NCI-H1105 (cell line): ENCODE measurements around the gene TSFM.

ENCODE experiments used
- DNase-seq: peaks from one replicate; lab custom pipeline; 2025; lab: John Stamatoyannopoulos, UW

TSFM gene

DNA sequence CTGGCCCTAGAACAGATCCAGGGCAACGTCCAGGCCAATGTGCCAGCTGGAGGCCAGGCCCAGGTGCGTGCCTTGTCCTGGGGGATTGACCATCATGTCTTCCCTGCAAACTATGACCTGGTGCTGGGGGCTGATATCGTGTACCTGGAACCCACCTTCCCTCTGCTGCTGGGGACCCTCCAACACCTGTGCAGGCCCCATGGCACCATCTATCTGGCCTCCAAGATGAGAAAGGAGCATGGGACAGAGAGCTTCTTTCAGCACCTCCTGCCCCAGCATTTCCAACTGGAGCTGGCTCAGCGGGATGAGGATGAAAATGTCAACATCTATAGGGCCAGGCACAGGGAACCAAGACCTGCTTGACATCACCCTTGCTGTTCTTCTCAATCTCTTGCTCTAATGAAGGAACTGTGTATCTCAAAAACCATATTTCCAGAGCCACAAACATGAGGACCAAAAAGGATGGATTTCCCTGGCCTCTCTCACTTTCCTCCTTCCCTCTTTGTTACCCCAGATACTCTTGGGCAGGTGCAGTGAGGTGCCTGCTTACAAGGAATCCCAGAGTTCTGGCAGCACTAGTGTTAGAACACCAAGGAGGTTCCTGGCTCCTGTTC, 2.2 kb upstream of the TSFM start:
- no peak for DNase-seq

DNA sequence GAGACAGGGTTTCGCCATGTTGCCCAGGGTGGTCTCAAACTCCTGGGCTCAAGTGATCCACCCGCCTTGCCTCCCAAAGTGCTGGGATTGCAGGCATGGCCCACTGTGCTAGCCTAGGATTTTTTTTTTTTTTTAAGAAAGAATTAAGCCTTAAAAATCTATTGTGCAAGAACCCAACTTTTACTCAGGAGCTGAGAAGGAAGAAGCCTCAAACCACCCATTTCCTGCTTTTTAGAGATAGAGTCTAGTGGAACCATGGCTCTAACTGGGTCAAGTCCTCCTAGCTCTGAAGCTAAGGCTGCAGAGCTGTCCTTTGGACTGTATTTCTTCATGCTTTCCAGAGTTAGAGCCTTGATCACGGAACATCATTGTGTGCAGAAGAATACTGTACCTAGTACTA, 1.3 kb upstream of the TSFM start:
- DNase-seq: no peak

DNA sequence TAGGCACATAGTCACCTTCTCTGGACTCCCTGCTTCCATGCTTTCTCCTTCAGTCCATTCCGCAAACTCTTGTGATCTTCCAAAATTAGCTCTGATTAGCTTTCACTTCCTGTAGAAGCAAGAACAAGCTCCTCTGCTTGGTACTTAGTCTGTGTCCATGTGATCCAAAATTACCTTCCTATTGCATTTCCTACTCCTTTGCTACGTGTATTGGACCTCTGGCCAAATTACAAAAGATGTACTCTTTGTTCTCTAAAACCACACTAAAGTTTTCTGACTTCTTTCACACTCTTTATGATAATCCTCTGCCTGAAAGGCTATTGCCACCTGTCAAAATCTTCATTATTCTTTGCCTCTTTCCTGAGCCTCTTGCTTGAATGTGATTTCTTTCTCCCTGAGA, 786 bp upstream of the TSFM start:
- DNase-seq: no peak

GRCh38 chr12:57782243-57782607, 362 bp upstream of the TSFM start:
- no peak for DNase-seq

GRCh38 chr12:57783466-57783801, 847 bp downstream of the TSFM start:
- no peak for DNase-seq

DNA sequence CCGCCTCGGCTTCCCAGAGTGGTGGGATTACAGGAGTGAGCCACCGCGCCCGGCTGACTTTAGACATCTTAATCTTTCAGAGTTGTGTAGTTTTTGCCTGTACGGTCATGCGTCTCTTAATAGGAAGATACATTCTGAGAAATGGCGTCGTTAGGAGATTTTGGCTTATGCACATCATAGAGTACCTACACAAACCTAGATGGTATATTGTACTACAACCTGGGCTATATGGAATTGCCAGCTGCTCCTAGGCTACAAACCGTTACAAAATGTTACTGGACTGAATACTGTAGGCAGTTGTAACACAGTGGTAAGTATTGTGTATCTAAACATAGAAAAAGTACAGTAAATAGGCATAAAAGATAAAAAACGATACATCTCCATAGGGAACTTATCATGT, 1.3 kb downstream of the TSFM start:
- DNase-seq: no peak

- no peak for DNase-seq
Observed at GRCh38 chr12:57793920-57794319, 11.3 kb downstream of the TSFM start.

- DNase-seq: no peak
Observed at GRCh38 chr12:57795354-57795753, 12.8 kb downstream of the TSFM start.

DNA sequence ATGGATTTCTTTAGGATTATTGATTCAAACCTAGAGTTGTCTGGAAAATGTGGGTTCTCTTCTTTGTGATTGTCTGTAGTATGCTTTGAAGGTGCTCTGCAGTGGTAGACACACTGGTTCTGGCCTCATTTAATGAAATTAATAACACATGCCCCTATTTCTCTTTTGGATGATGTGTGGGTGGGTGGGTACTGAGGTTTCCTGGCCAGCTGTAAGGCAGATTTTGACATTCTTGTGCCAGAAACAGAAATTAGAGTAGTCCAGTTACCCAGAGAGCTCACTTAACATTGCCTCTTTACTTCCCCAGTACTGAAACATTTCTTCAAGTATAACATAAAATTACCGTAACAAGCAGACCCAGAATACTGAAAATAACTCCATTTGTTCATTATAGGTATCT, 14.4 kb downstream of the TSFM start:
- no peak for DNase-seq

GRCh38 chr12:57797933-57798332, 15.3 kb downstream of the TSFM start:
- no peak for DNase-seq

DNA sequence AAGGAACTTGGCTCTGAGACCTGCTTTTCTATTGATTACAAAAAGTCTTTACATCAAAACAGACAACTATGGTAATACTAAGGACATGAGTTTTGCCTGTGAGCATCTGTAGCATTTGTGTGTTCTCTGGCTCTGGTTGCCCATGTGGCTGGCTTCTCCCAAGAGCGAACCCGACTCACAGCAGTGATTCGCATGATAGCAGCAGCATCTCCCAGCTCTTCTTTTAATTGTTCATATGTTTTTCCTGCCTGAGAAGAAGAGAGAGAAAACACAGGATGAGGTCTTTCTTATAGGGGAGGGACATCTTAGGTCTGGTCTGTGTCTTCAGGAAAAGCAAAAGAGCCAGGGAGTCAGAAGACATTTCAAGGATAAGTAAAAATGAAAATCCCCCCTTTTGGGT, 18.4 kb downstream of the TSFM start:
- DNase-seq: no peak

DNA sequence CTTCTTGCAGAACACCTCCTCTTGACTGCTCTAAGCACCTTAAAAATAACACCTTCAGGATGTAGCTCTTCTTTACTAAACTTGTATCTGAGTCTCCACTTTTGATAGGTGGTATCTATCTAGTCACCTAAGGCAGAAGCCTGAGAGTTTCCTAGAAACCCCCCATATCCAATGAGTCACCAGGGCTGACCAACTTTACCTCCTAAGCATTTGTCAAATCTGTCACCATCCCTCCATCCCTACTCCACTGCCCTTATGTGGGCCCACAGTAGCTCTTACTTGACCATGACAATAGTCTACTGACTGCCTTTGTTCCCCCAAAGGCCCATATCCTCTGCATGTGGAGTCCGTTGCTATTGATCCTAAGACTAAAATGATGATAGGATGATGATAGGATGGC, 20.0 kb downstream of the TSFM start:
- no peak for DNase-seq

DNA sequence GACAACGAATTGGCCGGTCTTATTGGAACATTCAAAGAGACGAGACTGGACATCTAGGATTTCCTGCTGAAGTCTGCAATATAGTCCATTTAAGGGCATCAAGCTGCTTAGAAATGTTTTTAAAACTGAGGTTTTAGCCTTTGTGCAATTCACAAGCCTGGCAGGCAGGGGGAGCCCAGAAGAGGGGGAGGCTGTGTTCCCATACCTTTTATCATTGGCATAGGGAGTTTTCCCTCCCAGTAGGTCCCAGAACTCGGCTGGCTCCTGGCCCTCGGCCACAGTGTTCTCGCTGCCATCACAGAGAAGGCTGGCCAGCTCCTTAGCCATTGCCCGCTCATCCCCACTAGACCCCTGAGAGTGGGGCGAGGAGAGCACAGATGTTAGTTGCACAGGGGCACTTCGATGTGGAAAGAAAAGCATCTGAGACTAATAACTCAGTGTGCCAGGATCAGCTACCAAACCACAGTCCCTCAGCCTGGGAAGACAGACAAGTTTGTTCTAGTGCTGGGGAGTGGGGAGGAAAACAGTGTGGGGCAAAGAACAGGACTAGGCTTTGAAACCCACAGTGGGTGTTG, 20.8 kb downstream of the TSFM start:
- peak; percentile 2 for DNase-seq

- no peak for DNase-seq
Observed at GRCh38 chr12:57806677-57807076, 24.1 kb downstream of the TSFM start.

DNA sequence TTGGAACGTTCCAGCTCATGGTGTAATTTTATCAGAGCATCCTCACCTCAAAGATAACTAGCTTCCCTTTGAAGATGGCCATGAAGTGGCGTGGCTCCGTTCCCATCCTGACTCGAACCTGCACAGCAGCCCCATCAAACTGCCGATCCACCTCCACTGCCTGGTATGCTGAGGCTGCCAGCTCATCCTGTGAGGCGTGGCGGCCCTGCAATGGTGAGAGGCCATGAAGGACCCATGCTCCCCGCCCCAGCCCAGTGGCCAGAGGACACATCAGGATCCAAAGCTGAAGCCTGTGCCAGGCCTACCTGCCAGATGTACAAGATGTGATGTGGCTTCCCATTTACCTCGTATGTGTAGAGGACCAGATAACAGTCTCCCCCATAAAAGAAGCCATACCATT, 24.7 kb downstream of the TSFM start:
- no peak for DNase-seq

DNA sequence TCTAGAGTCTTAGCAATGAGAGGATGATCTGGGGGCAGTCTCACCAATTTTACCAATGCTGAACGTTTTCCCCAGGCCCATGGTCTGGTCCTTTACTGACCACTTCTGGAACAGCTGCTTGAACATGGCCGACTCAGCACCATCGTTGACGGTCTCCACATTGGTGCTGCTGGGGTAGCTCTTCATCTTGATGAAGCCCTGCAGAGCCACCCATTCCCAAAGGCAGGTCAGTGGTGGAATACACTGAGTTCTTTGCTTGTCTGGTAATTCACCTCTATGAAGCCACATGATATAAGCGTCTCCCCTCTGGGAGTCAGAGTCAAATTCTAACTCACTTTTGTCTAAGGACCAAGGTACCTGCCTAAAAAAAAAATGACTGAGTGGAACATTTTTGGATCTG, 25.8 kb downstream of the TSFM start:
- DNase-seq: no peak

DNA sequence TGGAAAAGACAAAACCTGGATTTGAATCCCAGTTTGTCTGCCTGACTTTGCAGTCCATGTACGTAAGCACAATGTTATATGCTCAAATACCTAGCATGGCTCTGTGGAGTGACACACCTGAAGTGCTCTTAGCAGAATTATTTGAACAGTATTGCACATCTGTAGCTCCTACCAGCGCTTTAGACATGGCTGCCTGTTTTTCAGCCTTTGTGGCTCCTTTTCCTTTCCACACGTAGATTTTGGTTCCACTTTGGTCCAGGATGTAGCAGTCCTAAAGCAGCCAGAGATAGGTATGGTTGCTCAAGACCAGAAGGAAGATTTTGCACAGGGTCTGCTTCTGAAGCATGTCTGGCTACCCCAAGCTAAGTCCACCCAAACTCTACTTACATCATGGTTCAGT, 26.8 kb downstream of the TSFM start:
- DNase-seq: no peak

DNA sequence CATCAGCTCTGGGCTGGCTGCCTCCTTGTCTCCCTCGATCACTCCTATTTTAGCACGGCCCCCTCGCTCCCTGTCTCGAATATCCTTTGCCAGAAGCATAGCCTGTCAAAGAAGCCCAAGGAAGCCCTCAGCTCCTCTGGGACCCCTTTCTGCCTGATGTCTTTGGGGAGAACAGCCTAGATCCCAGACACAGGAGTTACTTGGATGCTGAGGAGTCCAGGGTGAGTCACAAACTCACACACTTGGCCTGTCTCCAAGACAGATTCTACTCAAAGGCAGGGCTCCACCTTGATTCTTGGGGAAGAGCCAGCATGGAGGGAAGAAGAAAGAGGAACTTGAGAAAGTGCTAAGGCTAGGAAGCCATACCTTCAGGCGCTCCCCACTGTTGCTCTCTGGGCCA, 27.9 kb downstream of the TSFM start:
- DNase-seq: no peak

DNA sequence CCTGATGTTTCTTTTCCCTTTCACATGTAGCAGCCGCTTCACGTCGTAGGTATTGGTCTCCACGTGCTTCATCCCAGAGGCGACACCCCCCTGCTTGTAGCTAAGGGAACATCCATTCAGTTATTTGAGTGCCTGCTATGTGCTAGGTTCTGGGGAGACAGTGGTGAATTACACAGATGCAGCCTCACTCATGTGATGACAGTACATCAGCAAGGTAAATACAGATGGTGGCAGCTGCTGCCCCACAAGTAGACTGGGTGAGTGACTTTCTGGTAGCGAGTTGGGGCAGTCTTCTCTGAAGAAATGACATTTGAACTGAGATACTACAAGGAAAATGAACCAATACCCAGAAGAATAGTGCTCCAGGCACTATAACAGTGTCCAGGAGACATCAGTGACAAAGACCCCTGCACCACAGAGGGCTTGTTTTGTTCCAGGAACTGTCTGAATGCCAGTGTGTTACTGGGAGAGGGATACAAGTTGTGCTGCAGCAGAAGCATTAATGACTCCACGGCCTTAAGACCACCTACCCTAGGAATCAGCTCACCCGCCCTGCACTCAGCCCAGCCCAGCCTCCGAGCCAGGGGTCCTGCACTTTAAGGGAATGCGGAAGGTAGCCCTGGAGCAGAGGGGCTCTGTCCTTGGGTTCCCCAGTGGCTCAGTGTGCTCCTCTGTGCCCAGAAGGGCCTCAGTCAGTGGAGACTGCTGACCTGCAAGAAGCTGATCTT, 28.6 kb downstream of the TSFM start:
- no peak for DNase-seq

GRCh38 chr12:57813111-57813970, 30.8 kb downstream of the TSFM start:
- DNase-seq: no peak

DNA sequence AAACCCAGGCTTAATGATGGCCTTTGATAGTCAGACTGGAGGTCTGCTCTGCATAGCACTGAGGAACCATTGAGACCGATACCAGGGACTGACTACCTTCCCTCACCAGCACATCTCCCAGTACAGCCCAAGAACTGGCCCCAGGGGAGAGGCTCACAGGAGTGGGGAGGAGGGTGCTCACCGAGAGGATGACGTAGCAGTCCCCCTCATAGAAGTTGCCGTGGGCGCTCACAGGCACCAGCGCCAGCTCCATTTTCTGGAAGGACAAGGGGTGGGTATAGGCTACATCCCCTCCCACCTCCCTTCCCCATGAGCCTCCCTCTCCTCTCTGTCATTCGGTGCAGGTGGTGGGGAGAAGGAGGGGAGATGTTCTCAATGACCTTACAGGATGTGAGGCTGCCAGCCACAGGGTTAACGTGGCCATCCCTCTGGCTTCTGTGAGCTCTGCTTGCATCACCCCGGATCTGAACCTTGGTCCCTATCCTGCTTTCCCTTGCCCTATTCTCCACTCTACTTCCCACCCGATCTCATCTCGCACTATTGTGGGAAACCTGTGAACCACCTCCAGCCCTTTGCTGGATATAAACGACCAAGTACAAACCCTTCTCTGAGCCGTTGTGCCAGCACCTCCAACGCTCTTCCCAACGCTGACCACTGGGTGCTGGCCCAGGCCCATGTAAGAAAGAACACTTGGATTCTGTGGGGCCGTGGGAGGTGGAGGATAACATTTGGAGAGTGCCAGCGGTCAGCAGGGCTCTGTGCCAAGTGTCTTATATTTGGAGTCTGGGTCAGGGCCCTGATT, 31.6 kb downstream of the TSFM start:
- DNase-seq: no peak
